Pancreas (tissue), 10 donors: Measurements from ENCODE around the gene WWTR1. TPM values are rescaled to one million over a fixed set of nuclear protein-coding genes. Genes with fewer than 3 reads are reported as not detected.
A peak's percentile ranks its signal among the peaks of the same experiment; 100 is the strongest.

ENCODE experiments used
- ATAC-seq, 4 donors: fragments of 200-7000 bp; cut with Tn5 transposase; one replicate each; pipeline versions ENCODE4 v1.8.0 to v1.9.1; 2020; ENCODE audit warnings: mild to moderate bottlenecking in 4 of 4, moderate library complexity in 4 of 4
- DNase-seq, 6 donors: peaks; one replicate each; pipeline ENCODE4 v3.0.0-alpha.2; 2020
- FAIRE-seq: peaks from 2 replicates; lab custom pipeline; 2012; peaks lifted over from hg19 to GRCh38; lab: Jason Lieb, UNC
- H3K27ac ChIP-seq, 4 donors: fragments of 200-600 bp; sonication (generic); 1 replicate in 3 of 4; 2 replicates in 1 of 4; pipeline versions ENCODE4 v1.5.0 to v1.8.0; 2020
- H3K27me3 ChIP-seq, 4 donors: fragments of 200-600 bp; one replicate each; pipeline ENCODE4 v1.8.0; 2021
- H3K36me3 ChIP-seq, 3 donors: fragments of 200-600 bp; sonication (generic) in 1 of 3; one replicate each; pipeline versions ENCODE4 v1.5.0 to v1.8.0; 2020 to 2021
- H3K4me1 ChIP-seq, 3 donors: fragments of 200-600 bp; one replicate each; pipeline ENCODE4 v1.8.0; 2021
- H3K4me3 ChIP-seq, 4 donors: fragments of 200-600 bp; sonication (generic) in 2 of 4; one replicate each; pipeline versions ENCODE4 v1.5.0 to v1.8.0; 2020 to 2021
- H3K9me3 ChIP-seq, 4 donors: fragments of 200-600 bp; one replicate each; pipeline ENCODE4 v1.8.0; 2021
- CTCF ChIP-seq, 4 donors: fragments of 200-600 bp; sonication (generic) in 3 of 4; IDR thresholded peaks; one replicate each; pipeline versions ENCODE4 v1.5.0 to v1.8.0; 2021; ENCODE audit warnings: antibody characterized with exemption in 4 of 4
- WGBS, 2 donors: extraction: QIAGEN DNeasy Blood & Tissue Kit; methylation state at CpG; one replicate each; pipeline ENCODE4 v1.1.7; 2013; 5-methylcytosine and 5-hydroxymethylcytosine counted together
- intact Hi-C, 3 donors: fragments of 100-400 bp; cut with DNase I; formaldehyde crosslinking; loops; one replicate each; pipeline versions ENCODE4 v1.11.1 to v1.14.2; 2022
- polyA plus RNA-seq, 2 donors: library from polyadenylated mRNA; stranded (reverse); fragments of 200-250 nt; gene quantifications; one replicate each; pipeline ENCODE4 v1.2.3, GENCODE V29; 2013
- total RNA-seq, 6 donors: library from RNA; stranded (reverse); fragmentation: NEBNext Ultra II Directional in 4 of 6; extraction: Animal tissue kit (Norgen Biotek cat#: 25700) in 4 of 6; gene quantifications; one replicate each; pipeline versions ENCODE4 v1.2.1 to v1.2.4, GENCODE V29; 2021 to 2023
- donor health status: healthy with polysubstance abuse.
- donor health status: DM: no; HTN: no; CAD: no; lungs with moderate emphysema.
- donor health status: DM: no; HTN: no; CAD: no.
- donor health status: control.
- donor health status: control.
- donor health status: Bipolar disorder and iron deficiency.
- donor health status: DM: yes; HTN: yes; CAD: no.
- donor health status: DM: no; HTN: no; CAD: no.
- donor health status: DM: no; HTN: no; CAD: no.
- donor health status: DM: yes; HTN: yes; CAD: no.

WWTR1 gene
- total and polyA plus RNA-seq, 8 donors, result 18.9 to 47.0 (median 23.7) TPM

- H3K36me3 ChIP-seq, result no peaks in the 10 kb centered on the region
- WGBS, 2 donors, result 20 to 44% methylated on average over 2 of the region's 2 CpGs
- H3K27me3 ChIP-seq, result no peaks in the 10 kb centered on the region
- ATAC-seq, result peak; percentile 73 to 90 (median 80)
- DNase-seq, result peak in 3 of 6 donors; percentile 48 to 68 (median 61)
- no peak overlapping the region for H3K4me3 ChIP-seq
- intact Hi-C loops, result no loop called here
- peak overlapping the region; percentile 33 to 82 (median 56) for H3K27ac ChIP-seq
- H3K4me1 ChIP-seq, result peaks cover 24 to 39% (median 33%) of the 10 kb centered on the region in 3 donors
- FAIRE-seq, result no peak
- no peak for TF ChIP-seq CTCF (IDR thresholded peaks at IDR 0.05)
- H3K9me3 ChIP-seq, result no peaks in the 10 kb centered on the region
Observed at GRCh38 chr3:149468504-149469212, 189.2 kb downstream of the WWTR1 start.

Other genes starting within 250 kb of the WWTR1 start
- gene TM4SF4, start 183.3 kb downstream of the WWTR1 start, total RNA-seq, result 10 to 100 TPM; 38.2 to 90.1 (median 45.8) TPM
- 100 to 1,000 TPM in 1 of 2 donors, 10 to 100 TPM in 1; 18.9 to 411 TPM for gene TM4SF4, start 183.3 kb downstream of the WWTR1 start, polyA plus RNA-seq
- 10 to 100 TPM in 5 of 6 donors, 1 to 10 TPM in 1; 9.0 to 19.2 (median 14.1) TPM for gene COMMD2, start 94.5 kb upstream of the WWTR1 start, total RNA-seq
- 1 to 10 TPM; 4.4 to 8.4 TPM for gene COMMD2, start 94.5 kb upstream of the WWTR1 start, polyA plus RNA-seq
- gene ANKUB1, start 134.5 kb upstream of the WWTR1 start, total RNA-seq, result not detected
- gene ANKUB1, start 134.5 kb upstream of the WWTR1 start, polyA plus RNA-seq, result not detected
- gene RNF13, start 155.2 kb upstream of the WWTR1 start, total RNA-seq, result 10 to 100 TPM; 28.9 to 51.9 (median 37.2) TPM
- 10 to 100 TPM; 18.1 to 35.4 TPM for gene RNF13, start 155.2 kb upstream of the WWTR1 start, polyA plus RNA-seq